HG02938 (cell line): ENCODE results near the gene MARS1.
"Not testable (repeated sequence)": the region's sequence is repeated elsewhere in the genome, so short reads cannot be mapped to it uniquely, and the experiment has no call there.

Experiments
- ATAC-seq: cut with Tn5 transposase; IDR thresholded peaks from one replicate; pipeline ENCODE4 v1.9.1; 2021; ENCODE audit warnings: mild to moderate bottlenecking, moderate library complexity; ENCODE audit not compliant: unreplicated experiment

MARS1 gene

DNA sequence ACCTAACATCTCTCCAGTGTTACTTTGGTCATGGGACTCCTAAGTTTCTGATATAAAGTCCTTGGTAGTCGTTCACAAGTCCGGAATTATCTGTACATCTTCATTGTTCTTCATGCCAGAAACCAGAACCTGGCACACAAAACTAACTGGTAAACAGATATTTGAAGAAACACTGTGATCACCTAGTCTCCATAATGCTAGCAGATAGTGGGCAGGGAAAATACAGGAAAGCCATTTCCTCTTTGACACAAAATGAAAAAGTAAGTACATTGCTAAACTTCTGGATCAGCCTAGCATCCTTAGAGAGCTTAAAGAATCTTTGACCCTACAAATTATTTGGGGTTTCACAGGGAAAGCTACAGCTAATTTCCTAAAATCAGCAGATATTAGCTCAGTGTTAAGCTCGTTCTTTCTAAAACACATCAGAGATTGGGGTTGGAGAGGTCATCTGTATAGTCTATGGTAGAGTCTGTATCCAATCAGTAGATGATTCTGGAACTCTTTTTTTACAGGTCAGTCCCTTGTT lies 27.6 kb downstream of the MARS1 start:
- no peak for ATAC-seq

- ATAC-seq = no peak
These were observed 28.2 kb downstream of the MARS1 start for GRCh38 chr12:57515934-57516541.

GRCh38 chr12:57516617-57517153 lies 28.8 kb downstream of the MARS1 start:
- ATAC-seq = no peak

- ATAC-seq = no peak
These were observed 29.3 kb downstream of the MARS1 start for GRCh38 chr12:57517187-57517586.

DNA sequence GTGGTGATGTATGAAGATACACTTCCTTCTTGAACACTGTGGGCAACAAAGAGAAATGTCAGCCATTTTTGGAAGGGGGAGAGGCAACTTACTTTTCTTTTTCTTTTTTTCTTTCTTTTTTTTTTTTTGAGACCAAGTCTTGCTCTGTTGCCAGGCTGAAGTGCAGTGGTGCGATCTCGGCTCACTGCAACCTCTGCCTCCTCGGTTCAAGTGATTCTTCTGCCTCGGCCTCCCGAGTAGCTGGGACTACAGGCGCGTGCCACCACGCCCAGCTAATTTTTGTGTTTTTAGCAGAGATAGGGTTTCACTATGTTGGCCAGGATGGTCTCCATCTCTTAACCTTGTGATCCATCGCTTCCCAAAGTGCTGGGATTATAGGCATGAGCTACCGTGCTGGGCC lies 29.9 kb downstream of the MARS1 start:
- ATAC-seq = not testable (repeated sequence)

DNA sequence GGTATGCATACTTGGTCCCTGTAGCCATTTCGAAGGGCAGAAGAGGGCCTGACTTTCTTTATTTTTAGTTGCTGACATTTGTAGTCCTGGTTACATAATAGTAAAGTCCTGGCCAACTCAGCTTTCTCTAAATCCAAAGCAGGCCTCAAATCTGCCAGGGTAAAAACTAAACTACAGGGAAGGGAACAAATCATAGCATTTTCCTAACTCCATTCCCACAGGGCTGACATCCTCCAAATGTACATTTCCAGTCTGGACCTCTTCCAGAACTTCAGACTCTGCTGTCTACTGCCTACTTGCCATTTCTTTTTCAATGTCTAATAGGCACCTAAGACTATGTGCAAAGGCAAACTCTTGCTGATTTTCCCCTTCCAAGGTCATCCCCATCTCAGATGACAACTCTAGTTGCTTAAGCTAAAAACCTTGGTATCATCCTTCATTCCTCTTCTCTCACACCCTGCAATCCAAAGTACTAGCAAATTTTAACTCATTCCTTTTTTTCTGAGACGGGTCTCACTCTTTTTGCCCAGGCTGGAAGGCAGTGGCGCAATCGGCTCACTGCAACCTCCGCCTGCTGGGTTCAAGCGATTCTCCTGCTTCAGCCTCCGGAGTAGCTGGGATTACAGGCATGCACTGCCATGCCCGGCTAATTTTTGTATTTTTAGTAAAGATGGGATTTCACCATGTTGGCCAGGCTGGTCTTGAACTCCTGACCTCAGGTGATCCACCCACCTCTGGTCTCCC lies 30.5 kb downstream of the MARS1 start:
- no peak for ATAC-seq

DNA sequence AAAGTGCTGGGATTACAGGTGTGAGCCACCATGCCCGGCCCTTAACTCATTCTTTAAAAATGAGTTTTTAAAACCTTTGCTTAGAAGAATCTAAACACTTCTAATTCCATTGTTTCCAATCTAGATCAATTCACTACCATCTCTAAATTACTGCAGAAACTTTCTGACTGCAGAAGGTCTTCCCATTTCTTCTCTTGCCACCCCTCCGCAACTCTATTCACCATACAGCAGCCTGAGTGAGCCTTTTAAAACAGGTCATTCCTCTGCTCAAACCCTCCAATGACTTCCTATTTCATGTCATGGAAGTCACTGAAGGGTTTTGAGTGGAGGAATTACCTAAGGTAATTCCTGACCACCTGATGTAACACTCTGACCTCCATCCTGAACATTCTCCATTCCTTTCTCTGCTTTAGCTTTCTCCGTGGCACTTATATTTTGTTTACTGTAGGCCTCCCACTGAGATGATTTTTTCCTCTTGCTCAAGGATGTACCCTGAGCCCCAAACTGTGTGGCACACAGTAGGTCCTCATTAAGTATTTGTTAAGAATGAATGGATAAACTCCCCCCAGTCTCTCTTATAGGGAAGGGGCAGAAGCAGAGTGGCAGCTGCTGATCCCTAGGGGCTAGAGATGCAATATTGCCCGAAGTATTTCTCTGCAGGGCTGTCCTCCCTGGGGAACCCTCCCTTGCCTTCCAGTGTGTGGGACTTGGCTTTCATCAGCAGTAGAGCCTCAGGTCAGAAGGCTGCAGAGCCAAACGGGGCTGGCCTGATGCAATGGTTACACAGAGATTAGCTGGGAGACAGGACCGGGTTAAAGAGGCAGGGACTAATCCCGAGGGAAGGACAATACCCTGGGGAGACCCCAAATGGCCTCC lies 31.3 kb downstream of the MARS1 start:
- ATAC-seq = no peak

DNA sequence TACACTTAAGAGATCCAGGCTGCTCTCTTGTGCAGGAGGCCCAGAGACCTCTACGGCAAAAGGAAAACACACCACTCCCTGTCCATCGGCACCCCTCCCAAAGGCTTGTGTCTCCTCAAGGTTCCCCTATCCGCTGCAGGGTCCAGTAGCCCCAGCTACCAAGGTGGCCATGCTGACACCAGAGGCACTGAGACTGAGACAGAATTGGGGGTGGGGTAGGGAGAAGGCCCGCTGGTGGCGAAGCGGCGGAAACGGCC lies 31.9 kb downstream of the MARS1 start:
- ATAC-seq = peak; percentile 1

DNA sequence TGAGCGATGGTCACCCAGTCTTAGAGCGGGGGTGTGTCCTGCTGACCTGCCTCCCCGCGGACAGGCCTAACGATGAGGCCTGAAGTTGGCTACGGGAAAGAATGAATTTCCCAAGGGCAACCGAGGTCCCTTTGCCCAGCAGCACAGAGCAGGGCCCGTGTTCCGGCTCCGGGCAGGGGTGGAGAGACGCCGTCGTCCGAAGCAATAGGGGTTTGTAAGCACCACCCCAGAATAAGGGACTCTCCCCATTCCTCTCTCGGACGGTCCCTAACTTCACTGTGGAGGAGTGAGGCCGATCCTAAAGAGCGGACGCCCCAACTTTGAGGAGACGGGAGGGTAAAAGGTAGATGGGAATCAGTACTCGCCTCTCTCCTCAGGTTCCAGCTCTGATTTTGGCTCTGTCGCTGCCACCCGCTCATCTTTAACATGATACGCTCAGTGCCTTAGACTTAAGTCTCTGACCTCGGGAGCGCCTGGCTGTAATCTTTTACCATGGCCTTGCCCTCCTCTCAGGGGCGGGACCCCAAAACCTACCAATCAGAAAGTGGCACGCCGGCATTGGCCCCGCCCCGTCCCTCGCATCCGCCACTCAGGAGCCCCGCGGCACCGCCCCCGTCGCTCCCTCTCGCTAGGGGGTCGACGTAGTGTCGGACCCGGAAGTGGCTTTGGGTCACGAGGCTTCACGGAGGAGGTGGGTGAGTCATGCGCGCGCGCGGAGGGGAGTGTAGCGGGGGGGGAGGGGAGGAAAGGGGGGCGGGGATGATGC lies 32.4 kb downstream of the MARS1 start, which contains the start of gene DDIT3:
Gene DDIT3 (minus strand): TSS at position 462 of the 766 bp plus-strand sequence. CDS start 3,108 bp downstream, outside the sequence.
- ATAC-seq = peak; percentile 68

GRCh38 chr12:57521525-57522010 lies 33.7 kb downstream of the MARS1 start:
- no peak for ATAC-seq

GRCh38 chr12:57522011-57522886 lies 34.4 kb downstream of the MARS1 start, which contains the start of gene MBD6:
Gene MBD6, plus strand, starts transcription at chr12:57522824. Its CDS starts 1,480 bp downstream, at chr12:57524304.
- ATAC-seq = peak; percentile 41

GRCh38 chr12:57522887-57523705 lies 35.2 kb downstream of the MARS1 start:
- no peak for ATAC-seq

DNA sequence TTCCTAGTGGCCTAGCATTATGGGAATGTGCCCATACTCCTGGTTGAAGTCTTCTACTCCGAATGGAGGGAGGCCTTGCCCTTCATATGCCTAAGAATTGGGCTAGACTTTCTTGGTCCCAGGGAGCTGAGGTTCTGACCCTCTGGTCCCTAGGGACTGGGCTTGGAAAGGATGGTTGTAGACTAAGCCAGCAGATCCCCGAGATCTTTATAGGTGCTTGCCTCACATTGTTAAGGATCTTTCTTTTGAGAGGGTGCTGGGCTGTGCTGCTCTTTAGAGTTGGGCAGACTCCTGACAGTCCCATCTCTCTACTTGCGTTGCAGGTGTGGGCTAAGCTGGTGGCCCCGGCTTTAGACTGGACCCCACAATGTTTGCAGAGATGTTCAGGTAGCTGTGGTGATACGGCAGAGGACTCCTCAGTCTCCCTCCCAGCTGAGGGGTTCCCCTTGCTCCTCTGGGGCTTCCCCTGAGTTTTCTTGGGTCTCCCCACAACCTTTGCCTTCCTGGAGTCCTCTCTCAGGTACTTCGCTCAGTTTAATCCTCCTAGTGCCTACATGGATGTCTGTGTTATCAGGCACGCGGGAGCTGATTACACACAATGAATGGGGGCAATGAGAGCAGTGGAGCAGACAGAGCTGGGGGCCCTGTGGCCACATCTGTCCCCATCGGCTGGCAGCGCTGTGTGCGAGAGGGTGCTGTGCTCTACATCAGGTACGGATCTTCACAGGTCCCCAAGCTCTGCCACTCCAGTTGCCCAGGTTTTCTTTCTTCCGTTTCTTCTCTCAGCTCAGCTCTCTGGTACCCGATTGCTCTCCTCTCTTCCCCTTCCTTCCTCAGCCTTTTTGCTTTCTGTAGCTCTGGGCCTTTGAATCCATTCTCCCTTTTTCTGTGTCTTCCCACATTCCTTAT lies 36.1 kb downstream of the MARS1 start:
- no peak for ATAC-seq

GRCh38 chr12:57524814-57525614 lies 37.1 kb downstream of the MARS1 start:
- ATAC-seq = no peak

DNA sequence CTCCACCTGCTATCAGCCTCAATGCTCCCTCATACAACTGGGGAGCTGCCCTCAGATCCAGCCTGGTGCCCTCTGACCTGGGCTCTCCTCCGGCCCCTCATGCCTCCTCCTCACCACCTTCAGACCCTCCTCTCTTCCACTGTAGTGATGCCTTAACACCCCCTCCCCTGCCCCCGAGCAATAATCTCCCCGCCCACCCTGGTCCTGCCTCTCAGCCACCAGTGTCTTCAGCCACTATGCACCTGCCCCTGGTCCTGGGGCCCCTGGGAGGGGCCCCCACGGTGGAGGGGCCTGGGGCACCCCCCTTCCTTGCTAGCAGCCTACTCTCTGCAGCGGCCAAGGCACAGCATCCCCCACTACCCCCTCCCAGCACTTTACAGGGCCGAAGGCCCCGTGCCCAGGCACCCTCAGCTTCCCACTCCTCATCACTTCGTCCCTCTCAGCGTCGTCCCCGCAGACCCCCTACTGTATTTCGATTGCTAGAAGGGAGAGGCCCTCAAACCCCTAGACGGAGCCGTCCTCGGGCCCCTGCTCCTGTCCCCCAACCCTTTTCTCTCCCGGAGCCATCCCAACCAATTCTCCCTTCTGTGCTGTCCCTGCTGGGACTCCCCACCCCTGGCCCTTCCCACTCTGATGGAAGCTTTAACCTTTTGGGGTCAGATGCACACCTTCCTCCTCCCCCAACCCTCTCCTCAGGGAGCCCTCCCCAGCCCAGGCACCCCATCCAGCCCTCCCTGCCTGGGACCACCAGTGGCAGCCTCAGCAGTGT lies 37.9 kb downstream of the MARS1 start:
- no peak for ATAC-seq
